Astrocyte (in vitro differentiated cells and primary cell): ENCODE results near the gene SUN2. TPM values are rescaled to one million over a fixed set of nuclear protein-coding genes. Genes with fewer than 3 reads are reported as not detected.

Experiments used
- DNase-seq: peaks from one replicate; pipeline ENCODE4 v3.0.0-alpha.2; 2010; ENCODE audit warnings: low read depth
- FAIRE-seq: peaks from 2 replicates; lab custom pipeline; 2011; peaks lifted over from hg19 to GRCh38; lab: Jason Lieb, UNC
- H2AFZ ChIP-seq: 2 replicates; pipeline ENCODE4 v1.6.0; 2012; ENCODE audit warnings: low read depth, low read length, inconsistent platforms
- H3K27ac ChIP-seq: 2 replicates; pipeline ENCODE4 v1.5.1; 2011; ENCODE audit warnings: low read depth, low read length, inconsistent platforms
- H3K27me3 ChIP-seq: 2 replicates; pipeline ENCODE4 v1.6.0; 2011; ENCODE audit warnings: low read length, inconsistent platforms; ENCODE audit not compliant: insufficient read depth
- H3K36me3 ChIP-seq: 2 replicates; pipeline ENCODE4 v1.5.1; 2011; ENCODE audit warnings: low read length, inconsistent platforms; ENCODE audit not compliant: insufficient read depth
- H3K4me1 ChIP-seq: 2 replicates; pipeline ENCODE4 v1.5.1; 2011; ENCODE audit warnings: low read length, inconsistent platforms; ENCODE audit not compliant: insufficient read depth
- H3K4me2 ChIP-seq: 2 replicates; pipeline ENCODE4 v1.6.0; 2012; ENCODE audit warnings: low read length, inconsistent platforms
- H3K4me3 ChIP-seq: 2 replicates; pipeline ENCODE4 v1.5.1; 2011; ENCODE audit warnings: low read depth, mild to moderate bottlenecking, low read length, inconsistent platforms; ENCODE audit not compliant: insufficient read depth
- H3K79me2 ChIP-seq: 2 replicates; pipeline ENCODE4 v1.6.0; 2012; ENCODE audit warnings: mild to moderate bottlenecking, low read length, inconsistent platforms; ENCODE audit not compliant: insufficient read depth
- H3K9ac ChIP-seq: 2 replicates; pipeline ENCODE4 v1.6.0; 2012; ENCODE audit warnings: mild to moderate bottlenecking, low read length, inconsistent platforms
- H3K9me3 ChIP-seq: 2 replicates; pipeline ENCODE4 v1.5.1; 2012; ENCODE audit warnings: low read depth, mild to moderate bottlenecking, low read length, inconsistent platforms; ENCODE audit not compliant: insufficient read depth
- H4K20me1 ChIP-seq: 2 replicates; pipeline ENCODE4 v1.6.0; 2012; ENCODE audit warnings: low read length, inconsistent platforms; ENCODE audit not compliant: insufficient read depth
- H3K27ac Mint-ChIP-seq: one replicate; pipeline ENCODE4 v1.8.0; 2021; ENCODE audit warnings: mild to moderate bottlenecking, mixed read lengths; ENCODE audit not compliant: unreplicated experiment
- H3K27me3 Mint-ChIP-seq: one replicate; pipeline ENCODE4 v1.8.0; 2021; ENCODE audit warnings: low read depth, mixed read lengths; ENCODE audit not compliant: unreplicated experiment
- H3K36me3 Mint-ChIP-seq: one replicate; pipeline ENCODE4 v1.8.0; 2021; ENCODE audit warnings: low read depth, mixed read lengths; ENCODE audit not compliant: unreplicated experiment
- H3K4me1 Mint-ChIP-seq: one replicate; pipeline ENCODE4 v1.8.0; 2021; ENCODE audit warnings: low read depth, mixed read lengths; ENCODE audit not compliant: unreplicated experiment
- H3K4me3 Mint-ChIP-seq: one replicate; pipeline ENCODE4 v1.8.0; 2021; ENCODE audit warnings: mild to moderate bottlenecking, moderate library complexity, mixed read lengths; ENCODE audit not compliant: unreplicated experiment
- H3K9me3 Mint-ChIP-seq: one replicate; pipeline ENCODE4 v1.8.0; 2021; ENCODE audit warnings: mild to moderate bottlenecking, mixed read lengths; ENCODE audit not compliant: unreplicated experiment
- CTCF ChIP-seq: IDR thresholded peaks from 2 replicates; pipeline ENCODE4 v1.5.1; 2011; ENCODE audit warnings: low read depth, mild to moderate bottlenecking, inconsistent platforms, low read length, moderate library complexity; ENCODE audit not compliant: insufficient read depth
- EZH2 ChIP-seq: IDR thresholded peaks from 2 replicates; pipeline ENCODE4 v1.6.1; 2012; ENCODE audit warnings: mild to moderate bottlenecking, low read length, inconsistent platforms; ENCODE audit not compliant: insufficient read depth
- total RNA-seq: library from RNA; stranded (reverse); gene quantifications from 2 replicates; pipeline ENCODE4 v1.2.1, GENCODE V29; 2021

Gene SUN2
- total RNA-seq, 1 donor from 2014 or later = 46.5 TPM

DNA sequence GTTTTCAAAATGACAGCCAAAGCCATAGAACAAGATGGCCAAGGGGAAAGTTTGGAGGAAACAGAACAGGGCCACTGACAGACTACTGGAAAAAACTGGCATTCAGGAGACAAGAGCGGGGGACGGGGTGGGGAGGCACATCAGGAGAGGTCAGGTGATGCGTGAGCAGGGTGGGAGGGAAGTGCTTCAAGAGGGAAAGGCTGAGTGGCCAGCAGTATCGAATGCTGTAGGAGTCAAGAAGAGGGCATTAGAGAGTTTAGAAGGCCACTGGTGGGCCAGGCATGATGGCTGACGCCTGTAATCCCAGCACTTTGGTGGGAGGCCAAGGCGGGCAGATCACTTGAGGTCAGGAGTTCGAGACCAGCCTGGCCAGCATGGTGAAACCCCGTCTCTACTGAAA is 41.9 kb downstream of the SUN2 start:
- no peaks in the 10 kb centered on the region for H3K27me3 ChIP-seq
- no peak overlapping the region for H3K9ac ChIP-seq
- H3K27ac ChIP-seq = no peak overlapping the region
- Mint-ChIP-seq H3K9me3 (no peaks in the 10 kb centered on the region), H3K36me3 (peaks cover 50% of the 10 kb centered on the region), H3K4me3 (peak overlapping the region; percentile 37), H3K27me3 (no peaks in the 10 kb centered on the region), H3K4me1 (peaks cover 48% of the 10 kb centered on the region), H3K27ac (no peak overlapping the region)
- H3K36me3 ChIP-seq = peaks cover 3% of the 10 kb centered on the region
- FAIRE-seq (no peak), DNase-seq (no peak)
- peaks cover 84% of the 10 kb centered on the region for H4K20me1 ChIP-seq
- TF ChIP-seq EZH2 = no peak
- no peak for TF ChIP-seq CTCF
- no peak overlapping the region for H3K4me2 ChIP-seq
- H3K4me1 ChIP-seq = peaks cover 12% of the 10 kb centered on the region
- H2AFZ ChIP-seq = no peak overlapping the region
- no peak overlapping the region for H3K4me3 ChIP-seq
- no peaks in the 10 kb centered on the region for H3K9me3 ChIP-seq
- H3K79me2 ChIP-seq = peaks cover 77% of the 10 kb centered on the region

GRCh38 chr22:38712486-38713207 is 43.2 kb downstream of the SUN2 start:
- Mint-ChIP-seq H3K27ac (no peak overlapping the region), H3K4me1 (peaks cover 49% of the 10 kb centered on the region), H3K9me3 (no peaks in the 10 kb centered on the region), H3K4me3 (peak overlapping the region; percentile 58), H3K27me3 (no peaks in the 10 kb centered on the region), H3K36me3 (peaks cover 44% of the 10 kb centered on the region)
- Histone ChIP-seq H3K9me3 (no peaks in the 10 kb centered on the region), H2AFZ (no peak overlapping the region), H3K9ac (no peak overlapping the region), H3K27ac (no peak overlapping the region), H3K4me2 (no peak overlapping the region), H4K20me1 (peaks cover 92% of the 10 kb centered on the region), H3K4me3 (no peak overlapping the region), H3K79me2 (peaks cover 90% of the 10 kb centered on the region), H3K36me3 (peaks cover 3% of the 10 kb centered on the region), H3K4me1 (peaks cover 4% of the 10 kb centered on the region), H3K27me3 (no peaks in the 10 kb centered on the region)
- FAIRE-seq = no peak
- DNase-seq = no peak
- TF ChIP-seq CTCF (no peak), EZH2 (no peak)

- H4K20me1 ChIP-seq = peaks cover 93% of the 10 kb centered on the region
- peaks cover 14% of the 10 kb centered on the region for H3K4me1 ChIP-seq
- H3K4me3 ChIP-seq = no peak overlapping the region
- H3K4me2 ChIP-seq = no peak overlapping the region
- TF ChIP-seq CTCF = no peak
- no peak for TF ChIP-seq EZH2
- Mint-ChIP-seq H3K27me3 (no peaks in the 10 kb centered on the region), H3K4me1 (peaks cover 53% of the 10 kb centered on the region), H3K27ac (no peak overlapping the region), H3K9me3 (no peaks in the 10 kb centered on the region), H3K4me3 (no peak overlapping the region), H3K36me3 (peaks cover 36% of the 10 kb centered on the region)
- H3K27me3 ChIP-seq = no peaks in the 10 kb centered on the region
- DNase-seq = no peak
- no peak overlapping the region for H3K27ac ChIP-seq
- peaks cover 3% of the 10 kb centered on the region for H3K36me3 ChIP-seq
- H3K9me3 ChIP-seq = no peaks in the 10 kb centered on the region
- FAIRE-seq = no peak
- no peak overlapping the region for H2AFZ ChIP-seq
- peaks cover 100% of the 10 kb centered on the region for H3K79me2 ChIP-seq
- H3K9ac ChIP-seq = no peak overlapping the region
Observed at GRCh38 chr22:38710866-38711265, 44.9 kb downstream of the SUN2 start.
